HUES48 (cell line): ENCODE results near the gene SYNE4.
A peak's percentile ranks its signal among the peaks of the same experiment; 100 is the strongest.
"Not testable (repeated sequence)": the region's sequence is repeated elsewhere in the genome, so short reads cannot be mapped to it uniquely, and the experiment has no call there.

ENCODE experiments used
- H3K27ac ChIP-seq: one replicate; pipeline ENCODE4 v1.7.0; 2013; ENCODE audit warnings: low read depth, low read length, inconsistent platforms
- H3K27me3 ChIP-seq: 2 replicates; pipeline ENCODE4 v1.6.1; 2013; ENCODE audit warnings: mild to moderate bottlenecking, low read length; ENCODE audit not compliant: control insufficient read depth, insufficient read depth
- H3K36me3 ChIP-seq: 2 replicates; pipeline ENCODE4 v1.6.1; 2013; ENCODE audit warnings: low read length; ENCODE audit not compliant: control insufficient read depth, insufficient read depth
- H3K4me1 ChIP-seq: 2 replicates; pipeline ENCODE4 v1.6.1; 2013; ENCODE audit warnings: mild to moderate bottlenecking, low read length; ENCODE audit not compliant: control insufficient read depth, insufficient read depth
- H3K4me3 ChIP-seq: 2 replicates; pipeline ENCODE4 v1.5.1; 2013; ENCODE audit warnings: mild to moderate bottlenecking, low read depth, low read length
- H3K9ac ChIP-seq: 2 replicates; pipeline ENCODE4 v1.6.1; 2013; ENCODE audit warnings: mild to moderate bottlenecking, low read depth, low read length, moderate library complexity
- H3K9me3 ChIP-seq: 2 replicates; pipeline ENCODE4 v1.6.1; 2013; ENCODE audit warnings: low read length; ENCODE audit not compliant: control insufficient read depth, insufficient read depth

SYNE4 gene

GRCh38 chr19:36041831-36042230 lies 33.2 kb upstream of the SYNE4 start:
- Histone ChIP-seq H3K4me1 (no peaks in the 10 kb centered on the region), H3K36me3 (no peaks in the 10 kb centered on the region), H3K9me3 (no peaks in the 10 kb centered on the region), H3K9ac (no peak overlapping the region), H3K4me3 (no peak overlapping the region), H3K27me3 (no peaks in the 10 kb centered on the region), H3K27ac (no peak overlapping the region)

- H3K9ac ChIP-seq, H3K4me3 ChIP-seq, H3K27me3 ChIP-seq, H3K9me3 ChIP-seq, H3K36me3 ChIP-seq, H3K4me1 ChIP-seq, H3K27ac ChIP-seq: not testable (repeated sequence)
Observed at GRCh38 chr19:36041092-36041491, 32.5 kb upstream of the SYNE4 start.

- H3K27me3 ChIP-seq, result no peaks in the 10 kb centered on the region
- no peak overlapping the region for H3K9ac ChIP-seq
- no peak overlapping the region for H3K27ac ChIP-seq
- H3K9me3 ChIP-seq, result no peaks in the 10 kb centered on the region
- no peaks in the 10 kb centered on the region for H3K4me1 ChIP-seq
- H3K36me3 ChIP-seq, result no peaks in the 10 kb centered on the region
- no peak overlapping the region for H3K4me3 ChIP-seq
Observed at GRCh38 chr19:36040495-36040894, 31.9 kb upstream of the SYNE4 start.

- Histone ChIP-seq H3K4me3 (peak within 1 kb of the TSS; percentile 72), H3K36me3 (peaks cover 7% of the 10 kb centered on the region; the same call in 1 of the 2 replicates), H3K4me1 (no peaks in the 10 kb centered on the region), H3K9ac (no peak within 1 kb of the TSS), H3K27me3 (no peaks in the 10 kb centered on the region), H3K27ac (peak within 1 kb of the TSS; percentile 12), H3K9me3 (no peaks in the 10 kb centered on the region)
Observed at GRCh38 chr19:36032251-36033104, 23.9 kb upstream of the SYNE4 start, which contains the start of gene CLIP3. Gene CLIP3, minus strand, starts transcription at chr19:36032873. Its CDS starts 516 bp downstream, at chr19:36032357.

GRCh38 chr19:36031308-36031707 lies 22.7 kb upstream of the SYNE4 start:
- Histone ChIP-seq H3K4me1 (no peaks in the 10 kb centered on the region), H3K4me3 (no peak overlapping the region), H3K36me3 (peaks cover 14% of the 10 kb centered on the region), H3K9ac (no peak overlapping the region), H3K27me3 (no peaks in the 10 kb centered on the region), H3K9me3 (no peaks in the 10 kb centered on the region), H3K27ac (no peak overlapping the region)

- Histone ChIP-seq H3K27ac (no peak overlapping the region), H3K4me3 (no peak overlapping the region), H3K27me3 (no peaks in the 10 kb centered on the region)
Observed at GRCh38 chr19:36030264-36031148, 21.9 kb upstream of the SYNE4 start.

GRCh38 chr19:36028313-36029041 lies 19.9 kb upstream of the SYNE4 start:
- no peaks in the 10 kb centered on the region for H3K27me3 ChIP-seq
- H3K36me3 ChIP-seq, result peaks cover 21% of the 10 kb centered on the region
- no peaks in the 10 kb centered on the region for H3K9me3 ChIP-seq
- no peak overlapping the region for H3K4me3 ChIP-seq
- no peak overlapping the region for H3K9ac ChIP-seq
- H3K4me1 ChIP-seq, result no peaks in the 10 kb centered on the region
- no peak overlapping the region for H3K27ac ChIP-seq

More at GRCh38 chr19:36030264-36031148, 21.9 kb upstream of the SYNE4 start:
- Histone ChIP-seq H3K9ac (no peak overlapping the region), H3K36me3 (peaks cover 18% of the 10 kb centered on the region), H3K4me1 (no peaks in the 10 kb centered on the region), H3K9me3 (no peaks in the 10 kb centered on the region)

- Histone ChIP-seq H3K27ac (no peak overlapping the region), H3K36me3 (peaks cover 27% of the 10 kb centered on the region), H3K9ac (no peak overlapping the region), H3K9me3 (no peaks in the 10 kb centered on the region), H3K27me3 (no peaks in the 10 kb centered on the region), H3K4me1 (no peaks in the 10 kb centered on the region), H3K4me3 (no peak overlapping the region)
Observed at GRCh38 chr19:36027696-36028095, 19.1 kb upstream of the SYNE4 start.

GRCh38 chr19:36026091-36026876 lies 17.7 kb upstream of the SYNE4 start:
- Histone ChIP-seq H3K9me3 (no peaks in the 10 kb centered on the region), H3K4me1 (no peaks in the 10 kb centered on the region), H3K4me3 (no peak overlapping the region), H3K27ac (no peak overlapping the region), H3K27me3 (no peaks in the 10 kb centered on the region), H3K36me3 (peaks cover 32% of the 10 kb centered on the region), H3K9ac (no peak overlapping the region)

GRCh38 chr19:36025541-36025940 lies 16.9 kb upstream of the SYNE4 start:
- Histone ChIP-seq H3K4me3 (no peak overlapping the region), H3K27me3 (no peaks in the 10 kb centered on the region), H3K9me3 (no peaks in the 10 kb centered on the region), H3K27ac (no peak overlapping the region), H3K36me3 (peaks cover 38% of the 10 kb centered on the region), H3K9ac (no peak overlapping the region), H3K4me1 (no peaks in the 10 kb centered on the region)
